KBM-7 (cell line): Measurements from ENCODE around the gene CTXN1.
"Not testable (repeated sequence)": the region's sequence is repeated elsewhere in the genome, so short reads cannot be mapped to it uniquely, and the experiment has no call there.

ENCODE experiments used
- DNase-seq: peaks from one replicate; pipeline ENCODE4 v3.0.0-alpha.2; 2015
- in situ Hi-C: fragments of 300-500 bp; cut with MboI; formaldehyde crosslinking; loops from 2 replicates; pipeline ENCODE4 v1.14.3; 2020; ENCODE audit warnings: low sequenced_read_pairs, low pct_unique_long_range_greater_than_20kb, mixed read lengths

The CTXN1 gene

DNA sequence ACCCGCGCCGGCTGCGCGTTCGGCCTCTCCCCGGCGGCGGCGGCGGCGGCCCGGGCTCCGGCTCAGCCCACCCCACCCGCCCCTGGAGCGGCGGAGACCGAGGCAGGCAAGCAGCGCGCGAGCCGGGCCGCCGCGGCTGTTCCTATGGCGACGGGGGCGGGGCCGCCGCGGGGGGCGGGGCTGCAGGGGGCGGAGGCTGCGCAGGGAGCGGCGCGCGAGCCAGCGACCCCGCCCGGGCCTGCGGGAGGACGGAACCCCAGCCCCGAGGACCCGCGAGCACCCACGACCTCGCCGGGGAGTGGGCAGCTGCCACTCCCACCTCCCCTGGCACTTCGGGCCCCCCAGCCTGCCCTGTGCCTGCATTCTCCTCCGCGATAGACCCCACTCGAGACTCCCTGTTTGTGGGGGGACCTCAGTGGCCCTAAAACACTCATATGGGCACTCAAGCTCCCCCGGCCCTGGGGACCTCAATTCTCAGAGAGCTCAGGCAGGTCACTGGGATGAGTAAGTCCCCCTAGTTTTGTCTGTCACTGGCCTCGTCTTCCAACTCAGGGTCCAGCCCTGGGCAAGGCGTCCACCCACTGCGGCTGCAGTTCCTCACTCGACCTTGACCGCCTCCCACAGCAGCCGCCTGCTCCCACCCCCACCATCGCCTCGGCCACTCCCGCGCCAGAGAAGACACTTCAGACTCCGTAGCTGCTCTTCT, at the start of gene CTXN1:
TSS of gene CTXN1 (minus strand) at position 115 of the 706 bp plus-strand sequence. CDS start 597 bp downstream, outside the sequence.
- in situ Hi-C loops: no loop called here
- DNase-seq: peak; percentile 29

DNA sequence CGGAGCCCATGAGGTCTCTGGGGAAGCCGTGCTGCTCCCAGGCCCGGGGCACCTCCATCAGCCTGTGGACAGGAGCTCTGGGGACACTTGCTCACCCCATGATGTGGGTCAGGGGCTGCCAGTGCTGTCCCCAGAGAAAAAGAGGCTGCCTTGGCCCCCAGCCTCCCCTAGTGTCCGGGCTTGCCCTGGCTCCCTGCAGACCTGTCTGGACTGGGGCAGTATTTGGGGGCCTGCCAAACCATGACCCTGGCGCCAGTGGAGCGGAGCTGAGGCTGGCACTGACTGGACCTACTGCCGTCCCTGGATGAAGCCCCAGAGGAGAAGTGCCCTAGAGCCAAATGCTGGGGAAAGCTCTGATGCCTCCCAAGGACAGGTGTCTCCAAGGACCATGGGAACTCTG, 49.1 kb upstream of the CTXN1 start:
- in situ Hi-C loops: no loop called here
- DNase-seq: no peak

DNA sequence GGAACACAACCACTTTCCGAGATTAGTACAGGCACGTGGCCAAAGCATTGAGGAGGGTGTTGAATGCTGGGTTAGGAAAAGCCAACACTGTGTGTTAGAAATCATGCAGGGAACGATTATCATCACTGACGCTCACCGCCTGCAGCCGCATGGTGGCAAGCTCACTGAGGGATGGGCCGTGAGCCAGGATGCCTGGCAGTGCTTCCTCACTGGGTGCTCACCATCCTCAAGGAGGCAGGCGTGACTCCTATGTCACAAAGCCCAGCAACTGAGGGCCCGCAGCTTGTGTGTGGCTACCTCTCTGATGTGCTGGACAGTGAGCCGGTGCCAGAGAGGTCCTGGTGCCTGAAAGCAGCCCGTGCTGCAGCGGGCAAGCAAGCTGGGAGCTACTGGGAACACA, 47.9 kb upstream of the CTXN1 start:
- no peak for DNase-seq
- in situ Hi-C loops: no loop called here

DNA sequence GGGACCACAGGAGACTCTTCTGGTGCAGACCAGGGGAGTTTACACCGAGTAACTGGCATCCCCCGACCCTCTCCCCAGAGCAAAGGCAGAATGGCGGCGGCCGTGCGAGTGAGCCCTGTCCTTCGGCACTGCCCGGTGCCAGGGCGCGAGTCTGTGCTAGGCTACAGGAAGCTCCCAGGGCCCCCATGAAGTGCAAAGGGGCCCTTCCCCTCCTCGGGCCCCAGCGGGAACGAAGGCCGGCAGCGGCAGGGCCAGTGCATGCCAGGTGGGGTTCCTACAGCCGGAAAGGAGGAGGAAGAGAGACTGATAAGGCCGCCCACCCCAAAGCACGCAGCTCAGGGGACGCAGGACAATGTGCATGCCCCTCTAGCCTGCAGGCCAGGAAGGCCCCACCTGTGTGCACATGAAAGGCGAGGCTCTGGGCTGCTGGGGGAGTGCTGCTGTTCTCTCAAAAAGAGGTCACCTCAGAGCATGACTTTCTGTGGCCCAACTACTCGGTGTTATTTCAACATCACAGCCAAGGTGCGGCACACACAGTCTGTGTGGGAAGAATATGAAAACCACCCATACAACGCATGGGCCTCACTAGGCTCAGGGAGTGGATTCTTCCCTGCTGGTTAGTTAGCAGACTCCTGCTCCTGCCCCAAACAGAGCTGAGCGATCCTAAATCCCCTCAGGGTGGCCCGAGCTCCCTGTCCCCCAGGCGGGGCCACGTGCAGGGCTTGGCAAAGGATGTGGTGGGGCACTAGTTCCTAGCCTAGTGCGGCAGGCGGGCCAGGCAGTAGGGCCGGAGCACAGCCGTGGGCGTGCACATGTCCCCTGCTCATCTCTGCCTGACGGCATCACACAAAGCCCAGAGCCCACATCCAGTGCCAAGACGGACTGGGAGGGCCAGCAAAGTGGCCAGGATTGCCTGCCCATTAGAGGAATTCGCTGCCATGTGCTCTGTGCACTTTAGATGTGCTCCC, 45.9 kb upstream of the CTXN1 start:
- no peak for DNase-seq
- in situ Hi-C loops: no loop called here

DNA sequence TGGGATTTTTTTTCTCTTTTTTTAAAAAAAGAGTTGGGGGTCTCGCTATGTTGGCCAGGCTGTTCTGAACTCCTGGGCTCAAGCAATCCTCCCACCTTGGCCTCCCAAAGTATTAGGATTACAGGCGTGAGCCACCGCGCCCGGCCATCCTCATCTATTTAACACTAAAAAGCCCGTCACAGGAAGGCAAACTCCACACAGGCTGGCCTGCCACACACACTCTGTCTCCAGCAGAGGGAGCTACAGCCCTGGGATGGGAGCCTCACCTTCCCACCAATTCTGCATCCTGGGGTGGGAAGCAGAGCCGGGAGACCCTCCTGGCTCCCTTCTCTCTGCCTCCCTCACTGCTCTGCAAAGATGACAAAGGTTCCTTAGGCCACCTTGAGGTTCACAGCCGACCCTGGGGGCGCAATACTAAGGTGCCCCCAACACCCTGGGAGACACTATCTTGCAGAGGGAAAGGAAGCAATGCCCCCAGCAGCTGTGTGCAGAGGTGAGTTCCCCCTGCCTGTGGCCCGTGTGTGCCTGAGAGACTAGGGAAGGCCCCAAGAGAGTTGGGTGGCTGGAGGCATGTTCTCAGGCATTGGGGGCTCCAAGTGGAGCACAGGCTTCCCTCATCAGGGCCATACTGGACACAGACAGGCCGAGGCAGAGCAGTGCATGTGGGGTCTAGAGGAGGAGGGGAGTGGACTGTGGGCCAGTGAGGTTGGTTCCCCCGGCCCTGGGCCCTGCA, 44.9 kb upstream of the CTXN1 start:
- DNase-seq: peak; percentile 53
- in situ Hi-C loops: no loop called here

DNA sequence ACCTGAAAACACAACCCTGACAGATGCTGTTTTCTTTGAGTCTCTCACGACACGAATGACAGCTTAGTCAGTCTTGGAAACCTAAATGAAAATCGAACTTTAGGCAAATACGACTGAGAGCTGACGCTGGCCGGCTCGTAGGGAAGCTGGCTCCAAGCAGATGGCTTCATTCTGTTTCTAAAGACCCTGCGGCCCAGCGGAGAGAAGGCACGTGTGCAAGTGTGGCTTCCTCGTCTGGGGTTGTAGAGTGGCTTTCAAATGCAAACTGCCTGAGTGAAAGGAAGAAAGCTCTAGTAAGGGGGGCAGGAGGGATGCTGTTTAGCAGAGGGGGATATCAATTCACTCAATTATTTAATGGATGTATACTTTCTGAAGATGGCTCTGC, 43.6 kb upstream of the CTXN1 start:
- no peak for DNase-seq
- in situ Hi-C loops: no loop called here

DNA sequence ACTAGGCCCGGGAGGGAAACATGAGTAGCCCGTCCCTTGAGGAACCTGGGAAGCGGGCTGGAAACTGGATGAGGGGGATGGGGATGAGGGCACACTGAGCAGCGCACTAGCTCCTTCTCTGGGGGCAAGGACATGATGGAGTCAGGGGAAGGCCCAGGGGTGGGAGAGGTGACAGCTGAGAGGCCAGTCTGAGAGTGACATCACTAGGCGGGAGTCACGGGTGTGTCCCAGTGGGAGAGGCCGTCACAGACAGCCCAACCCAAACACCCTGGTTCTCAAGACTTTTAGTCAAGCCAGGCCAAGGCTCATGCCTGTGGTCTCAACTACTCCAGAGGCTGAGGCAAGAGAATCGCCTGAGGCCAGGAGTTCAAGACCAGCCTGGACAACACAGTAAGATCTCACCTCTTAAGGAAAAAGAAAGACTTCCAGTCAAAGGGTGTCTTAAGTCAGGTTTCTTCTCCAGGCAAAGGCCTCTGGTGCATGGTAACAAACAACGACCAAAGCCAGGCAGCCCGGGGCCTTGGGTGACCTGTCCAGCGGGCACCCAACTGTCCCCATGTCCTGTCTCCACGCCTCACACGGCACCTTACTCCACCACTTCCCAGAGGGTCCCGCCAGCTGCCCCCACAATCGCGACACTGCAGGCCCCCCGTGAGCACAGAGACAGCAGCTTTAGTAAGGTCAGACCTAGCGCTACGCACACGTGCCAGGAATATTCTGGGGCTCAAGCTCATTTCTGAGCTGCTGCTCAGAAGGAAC, 43.0 kb upstream of the CTXN1 start:
- no peak for DNase-seq
- in situ Hi-C loops: no loop called here

DNA sequence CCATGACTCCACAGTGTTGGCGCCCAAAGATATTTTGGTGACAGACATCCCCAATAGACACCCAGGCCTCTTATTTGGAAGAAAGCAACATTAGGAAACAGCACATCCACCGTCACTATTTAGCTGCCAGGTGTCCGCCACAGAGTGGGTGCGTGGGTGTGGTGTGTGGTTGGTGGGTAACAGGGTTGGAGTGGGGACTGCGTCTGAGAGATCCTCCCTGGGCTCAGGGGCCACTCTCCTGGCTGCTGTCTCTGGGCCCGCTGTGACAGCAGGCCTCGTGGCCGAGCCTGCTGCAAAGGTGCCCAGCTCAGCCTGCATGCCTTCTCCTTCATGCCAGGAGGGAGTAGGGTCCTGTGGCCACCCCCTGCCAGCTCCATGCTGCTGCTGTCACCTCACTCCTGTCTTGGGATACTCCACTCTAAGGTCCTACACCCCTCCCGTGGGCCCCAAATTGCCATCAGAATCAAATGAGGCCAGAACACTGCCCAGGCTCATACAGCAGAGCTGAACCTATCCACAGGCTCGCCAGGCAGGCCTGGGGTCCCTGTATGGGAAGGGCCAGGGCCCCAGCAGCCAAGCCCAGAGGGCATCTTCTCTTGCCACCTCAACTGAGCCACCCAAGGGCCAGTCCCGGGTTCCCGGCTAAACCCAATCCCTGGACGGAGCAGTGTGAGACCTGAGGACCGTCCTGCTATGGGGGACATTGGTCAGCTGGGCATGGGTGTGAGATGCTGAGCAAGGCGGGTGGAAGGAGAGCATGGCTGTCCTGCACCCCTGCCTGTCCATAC, 42.3 kb upstream of the CTXN1 start:
- DNase-seq: no peak
- in situ Hi-C loops: no loop called here

DNA sequence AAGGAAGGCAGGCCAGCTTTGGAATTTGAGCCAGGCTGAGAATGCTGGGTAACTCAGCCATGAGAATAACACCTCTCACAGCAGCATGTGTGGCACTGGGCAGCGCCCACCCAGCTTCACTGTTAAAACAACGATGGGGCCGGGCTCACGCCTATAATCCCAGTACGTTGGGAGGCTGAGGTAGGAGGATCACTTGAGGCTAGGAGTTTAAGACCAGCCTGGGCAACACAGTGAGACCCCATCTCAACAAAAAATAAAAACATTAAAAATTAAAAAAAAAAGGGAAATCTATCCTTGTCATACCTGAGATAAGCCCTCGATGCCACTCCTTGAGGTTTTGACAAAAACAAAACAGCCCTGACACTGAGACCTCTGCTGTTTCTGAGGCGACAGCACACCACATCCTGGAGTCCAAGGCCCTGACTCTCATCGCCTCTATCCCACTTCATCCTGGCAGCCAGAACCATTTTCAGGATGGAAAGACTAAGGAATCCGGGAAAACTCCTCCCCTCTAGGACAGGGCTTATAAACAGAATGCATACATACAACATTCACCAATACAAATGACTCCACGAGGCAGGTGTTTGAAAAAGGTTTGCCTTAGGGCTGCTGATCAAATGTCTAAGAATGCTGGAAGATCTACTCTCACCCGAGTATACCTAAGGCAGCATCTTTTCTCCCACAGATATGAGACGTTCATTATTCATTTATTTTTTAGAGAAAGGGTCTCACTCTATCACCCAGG, 40.2 kb upstream of the CTXN1 start:
- DNase-seq: no peak
- in situ Hi-C loops: no loop called here

DNA sequence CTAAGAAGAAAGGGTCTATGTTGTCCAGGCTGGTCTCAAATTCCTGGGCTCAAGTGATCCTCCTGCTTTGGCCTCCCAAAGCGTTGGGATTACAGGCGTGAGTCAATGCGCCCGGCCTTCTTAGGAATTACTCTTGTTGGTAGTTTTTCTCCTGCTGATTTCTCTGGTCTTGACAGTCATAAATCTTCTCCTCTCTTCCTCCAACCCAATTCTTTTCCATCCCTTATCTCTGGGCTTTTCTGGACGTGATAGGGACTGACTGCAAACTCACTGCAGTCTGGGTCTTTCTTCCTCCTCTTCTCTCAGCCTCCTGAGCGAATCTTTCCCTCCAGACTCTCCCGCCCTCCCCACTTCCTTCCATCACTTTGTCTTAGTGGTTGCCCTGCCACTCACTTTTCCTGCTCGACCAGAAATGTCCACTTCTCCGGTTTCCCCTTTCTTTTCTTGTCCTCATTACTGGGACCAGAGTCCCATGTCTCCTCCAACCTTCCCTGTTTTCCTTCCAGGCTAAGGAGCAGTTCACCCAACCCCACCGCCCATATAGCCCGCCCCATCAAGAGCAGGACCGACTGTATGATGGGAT, 39.4 kb upstream of the CTXN1 start:
- in situ Hi-C loops: no loop called here
- DNase-seq: no peak

DNA sequence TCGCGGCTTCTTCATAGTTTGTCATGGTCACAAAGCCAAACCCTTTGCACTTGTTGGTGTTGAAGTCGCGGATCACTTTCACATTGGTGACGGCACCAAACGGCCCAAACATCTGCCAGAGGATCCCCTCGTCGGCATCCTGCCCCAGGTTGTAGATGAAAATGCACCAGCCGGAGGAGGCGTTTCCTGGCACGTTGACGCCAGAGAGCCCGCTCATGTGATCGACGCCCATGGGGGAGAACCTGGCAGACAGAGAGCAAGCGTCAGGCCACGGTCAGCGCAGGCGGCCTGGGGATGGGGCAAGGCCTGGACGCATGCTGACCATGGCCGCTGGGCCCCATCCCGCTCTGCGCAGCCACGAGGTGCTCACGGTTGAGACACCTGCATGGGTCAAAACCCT, 37.6 kb upstream of the CTXN1 start:
- no peak for DNase-seq
- in situ Hi-C loops: no loop called here

DNA sequence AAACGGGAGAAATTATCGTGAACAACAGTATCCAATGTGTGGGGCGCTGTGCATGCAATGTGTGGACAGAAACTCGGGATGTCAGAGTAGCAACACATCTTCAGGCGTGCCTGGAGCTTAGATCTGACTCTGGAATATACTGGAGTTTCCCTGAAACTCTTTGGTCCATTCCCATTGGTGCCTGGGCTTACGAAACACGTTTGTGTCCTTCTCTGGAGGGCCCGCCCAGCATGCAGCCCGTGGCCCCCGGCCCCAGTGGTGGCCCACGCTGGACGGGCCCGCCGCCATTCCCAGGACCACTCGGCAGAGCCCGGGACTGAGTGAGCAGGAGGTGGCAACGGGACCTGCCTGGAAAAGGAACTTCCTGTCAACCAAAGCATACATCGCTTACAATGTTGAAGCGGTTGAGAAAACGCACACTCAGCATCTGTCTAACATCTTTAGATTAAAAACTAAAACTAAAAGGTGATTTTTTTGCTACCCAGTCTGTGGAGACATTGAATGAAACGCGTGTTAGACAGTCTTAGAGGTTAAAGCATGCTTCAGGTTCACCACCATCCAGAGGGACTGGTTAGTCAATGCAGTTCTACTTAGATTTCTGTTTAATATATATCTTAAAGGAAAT, 36.8 kb upstream of the CTXN1 start:
- DNase-seq: no peak

DNA sequence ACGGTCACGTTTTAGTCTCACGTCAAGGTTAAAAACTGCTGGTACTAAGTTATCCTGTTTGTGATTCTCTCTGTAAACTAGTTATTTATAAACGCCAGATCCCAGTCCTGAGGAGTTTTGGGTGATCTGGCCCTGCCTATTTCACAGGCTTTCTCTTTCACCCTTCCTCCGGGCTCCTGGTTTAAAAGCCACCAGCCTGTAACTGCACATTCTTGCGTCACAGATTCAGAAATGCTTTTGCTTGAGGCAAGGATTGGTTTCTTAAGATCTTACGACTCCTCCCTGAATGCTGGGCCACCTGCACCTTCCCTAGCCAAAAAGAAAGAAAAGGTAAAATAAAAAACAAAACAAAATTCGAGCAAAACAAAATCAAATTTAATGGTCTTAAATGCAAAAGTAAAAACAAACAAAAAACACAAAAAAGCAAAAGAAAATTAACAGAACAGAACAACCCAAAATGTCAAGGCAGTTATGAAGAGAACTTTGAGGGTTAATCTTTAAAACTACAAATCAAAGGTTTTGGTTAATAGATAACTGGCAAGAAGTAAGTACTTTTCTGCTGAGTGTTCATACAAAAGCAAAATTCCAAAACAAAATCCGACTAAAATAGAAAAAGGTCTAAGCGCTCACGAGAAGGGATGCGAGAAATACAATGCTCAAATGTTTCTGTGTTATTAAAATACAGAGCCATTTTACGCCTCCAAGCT, 36.1 kb upstream of the CTXN1 start:
- no peak for DNase-seq
- in situ Hi-C loops: no loop called here

More for the DNA sequence above, 36.8 kb upstream of the CTXN1 start:
- in situ Hi-C loops: no loop called here

DNA sequence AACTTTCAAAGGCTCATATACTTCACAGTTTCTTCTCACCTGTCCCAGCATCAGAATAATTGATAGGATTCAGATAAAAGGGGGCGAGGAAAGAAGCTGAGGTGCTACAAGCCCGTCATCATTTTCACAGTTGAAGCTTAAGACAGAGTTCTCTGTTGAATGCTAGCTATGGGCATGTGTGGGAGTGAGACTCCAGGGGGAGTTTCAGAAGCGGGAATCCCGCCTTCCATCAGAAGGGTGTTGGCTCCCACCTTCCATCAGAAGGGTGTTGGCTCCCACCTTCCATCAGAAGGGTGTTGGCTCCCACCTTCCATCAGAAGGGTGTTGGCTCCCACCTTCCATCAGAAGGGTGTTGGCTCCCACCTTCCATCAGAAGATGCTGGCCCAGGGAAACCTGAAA, 35.1 kb upstream of the CTXN1 start:
- in situ Hi-C loops: not testable (repeated sequence)

DNA sequence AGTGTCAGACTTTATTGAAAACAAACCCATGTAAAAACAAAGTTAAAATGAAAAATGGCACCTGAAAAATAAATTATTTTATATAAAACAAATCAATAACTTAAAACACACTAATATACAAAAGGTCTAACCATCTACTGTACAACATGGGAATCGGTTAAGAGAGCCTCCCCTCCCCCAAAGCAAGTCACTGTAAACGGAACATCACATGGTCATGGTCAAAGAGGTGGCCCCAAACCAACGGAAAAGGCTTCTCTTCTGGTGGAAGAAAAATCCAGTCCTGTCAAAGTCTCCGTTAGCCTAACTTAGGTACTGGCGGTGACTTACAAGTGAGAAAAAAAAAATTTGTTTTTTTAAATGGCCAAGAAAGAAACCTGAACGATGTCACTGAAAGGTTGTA, 33.3 kb upstream of the CTXN1 start:
- no peak for DNase-seq
- in situ Hi-C loops: no loop called here

More for the DNA sequence above, 35.1 kb upstream of the CTXN1 start:
- DNase-seq: not testable (repeated sequence)

DNA sequence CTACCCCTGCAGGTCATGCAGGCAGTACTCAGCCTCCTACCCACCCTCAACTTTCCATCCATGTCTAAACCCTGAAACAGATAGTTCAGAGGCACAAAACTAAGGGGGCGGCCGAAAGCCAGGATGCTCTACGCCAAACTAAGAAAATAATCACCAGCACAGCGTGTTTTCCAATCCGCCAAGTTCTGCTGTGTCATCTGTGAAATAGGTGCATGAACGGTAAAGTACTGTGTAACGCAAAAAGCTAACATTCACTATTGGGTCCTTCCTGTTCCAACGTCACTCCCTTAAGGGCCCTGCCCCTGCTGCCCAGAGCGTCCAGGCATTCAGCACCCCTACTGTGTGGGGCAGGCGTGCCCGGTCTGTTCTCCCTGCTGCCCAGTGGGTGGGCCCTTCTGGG, 29.8 kb upstream of the CTXN1 start:
- no peak for DNase-seq
- in situ Hi-C loops: no loop called here
